IMR-90 (cell line): ENCODE results near the gene KCNQ2. TPM values are rescaled to one million over a fixed set of nuclear protein-coding genes. Genes with fewer than 3 reads are reported as not detected.

Source experiments
- ATAC-seq: fragments of 200-7000 bp; cut with Tn5 transposase; 2 replicates; pipeline ENCODE4 v1.9.1; 2020; ENCODE audit warnings: low read depth, mild to moderate bottlenecking, moderate library complexity
- BruUV-seq: library from RNA; stranded (reverse); fragments of 400-500 nt; replicated peaks from 2 replicates; lab custom pipeline; 2021; lab: Mats Ljungman, UMichigan
- CTCF ChIA-PET: fragments of 300-600 bp; formaldehyde crosslinking; extraction: SDS; loops from one replicate; lab custom pipeline; 2021; ENCODE audit warnings: antibody characterized with exemption; lab: Yijun Ruan, JAX
- POLR2A ChIA-PET: fragments of 300-600 bp; sonication (Branson Sonifier 250); formaldehyde crosslinking; loops from one replicate; lab custom pipeline; 2022; ENCODE audit warnings: antibody characterized with exemption; ENCODE audit not compliant: unreplicated experiment; lab: Charles Lee
- DNase-seq: peaks from one replicate; pipeline ENCODE4 v3.0.0; 2013
- H2AFZ ChIP-seq: replicated peaks from 2 replicates; pipeline ENCODE3; 2013; ENCODE audit warnings: low read length, mild to moderate bottlenecking; ENCODE audit not compliant: poor library complexity
- H2AK5ac ChIP-seq: 2 replicates; pipeline ENCODE4 v1.6.1; 2013; ENCODE audit warnings: low read depth, low read length, inconsistent platforms
- H2AK9ac ChIP-seq: replicated peaks from 2 replicates; pipeline ENCODE3; 2013; ENCODE audit warnings: mild to moderate bottlenecking, low read depth, low read length, moderate library complexity; ENCODE audit not compliant: poor library complexity
- H2BK120ac ChIP-seq: 2 replicates; pipeline ENCODE4 v1.6.1; 2013; ENCODE audit warnings: low read depth, low read length, inconsistent platforms
- H2BK15ac ChIP-seq: 3 replicates; pipeline ENCODE4 v1.6.1; 2013; ENCODE audit warnings: low read depth, low read length, inconsistent platforms
- H2BK20ac ChIP-seq: 2 replicates; pipeline ENCODE4 v1.6.1; 2013; ENCODE audit warnings: low read depth, mild to moderate bottlenecking, inconsistent platforms, low read length, moderate library complexity
- H2BK5ac ChIP-seq: 2 replicates; pipeline ENCODE4 v1.6.1; 2013; ENCODE audit warnings: mild to moderate bottlenecking, low read depth, low read length, inconsistent platforms; ENCODE audit not compliant: poor library complexity, severe bottlenecking
- H3K14ac ChIP-seq: replicated peaks from 2 replicates; pipeline ENCODE4 v1.6.1; 2013; ENCODE audit warnings: low read depth, low read length, inconsistent platforms
- H3K18ac ChIP-seq: 2 replicates; pipeline ENCODE4 v1.6.1; 2013; ENCODE audit warnings: low read depth, low read length, control low read depth
- H3K23ac ChIP-seq: 2 replicates; pipeline ENCODE4 v1.6.1; 2013; ENCODE audit warnings: low read depth, low read length, inconsistent platforms
- H3K27ac ChIP-seq: 2 replicates; pipeline ENCODE4 v1.5.1; 2013; ENCODE audit warnings: mild to moderate bottlenecking, control low read depth, low read length; ENCODE audit not compliant: insufficient read depth
- H3K27me3 ChIP-seq: 2 replicates; pipeline ENCODE4 v1.6.1; 2013; ENCODE audit warnings: low read length; ENCODE audit not compliant: control insufficient read depth, insufficient read depth
- H3K36me3 ChIP-seq: 2 replicates; pipeline ENCODE4 v1.6.1; 2013; ENCODE audit warnings: low read length, mixed read lengths; ENCODE audit not compliant: control insufficient read depth, insufficient read depth
- H3K4ac ChIP-seq: 2 replicates; pipeline ENCODE4 v1.6.1; 2013; ENCODE audit warnings: low read depth, low read length, inconsistent platforms
- H3K4me1 ChIP-seq: 2 replicates; pipeline ENCODE4 v1.6.1; 2013; ENCODE audit warnings: low read length, mixed read lengths; ENCODE audit not compliant: control insufficient read depth, insufficient read depth
- H3K4me2 ChIP-seq: 2 replicates; pipeline ENCODE4 v1.6.1; 2013; ENCODE audit warnings: low read depth, mild to moderate bottlenecking, control low read depth, low read length, moderate library complexity
- H3K4me3 ChIP-seq: 2 replicates; pipeline ENCODE4 v1.5.1; 2013; ENCODE audit warnings: low read depth, mild to moderate bottlenecking, control low read depth, low read length, moderate library complexity; ENCODE audit not compliant: insufficient read depth
- H3K56ac ChIP-seq: 2 replicates; pipeline ENCODE4 v1.6.1; 2013; ENCODE audit warnings: low read length, inconsistent platforms; ENCODE audit not compliant: insufficient read depth; ENCODE audit errors: extremely low read depth
- H3K79me1 ChIP-seq, 2 experiments: 2 replicates each; pipeline ENCODE4 v1.6.1; 2013; ENCODE audit warnings: low read length in 2 of 2, inconsistent platforms in 1 of 2, low read depth in 1 of 2
- H3K9ac ChIP-seq: 2 replicates; pipeline ENCODE4 v1.6.1; 2013; ENCODE audit warnings: low read depth, low read length, control low read depth
- H3K9me1 ChIP-seq: 2 replicates; pipeline ENCODE4 v1.6.1; 2013; ENCODE audit warnings: low read length, inconsistent platforms; ENCODE audit not compliant: insufficient read depth
- H3K9me3 ChIP-seq: 2 replicates; pipeline ENCODE4 v1.6.1; 2013; ENCODE audit warnings: low read length; ENCODE audit not compliant: control insufficient read depth, insufficient read depth
- H4K20me1 ChIP-seq: 2 replicates; pipeline ENCODE4 v1.6.1; 2013; ENCODE audit warnings: low read length, inconsistent platforms; ENCODE audit not compliant: insufficient read depth
- H4K5ac ChIP-seq: 2 replicates; pipeline ENCODE4 v1.6.1; 2013; ENCODE audit warnings: mild to moderate bottlenecking, low read depth, low read length, control low read depth
- H4K8ac ChIP-seq, 2 experiments: 2 replicates each; pipeline ENCODE4 v1.6.1; 2013; ENCODE audit warnings: low read depth in 2 of 2, low read length in 2 of 2, control low read depth in 1 of 2, inconsistent platforms in 1 of 2
- H4K91ac ChIP-seq: 2 replicates; pipeline ENCODE4 v1.6.1; 2013; ENCODE audit warnings: low read depth, low read length, inconsistent platforms; ENCODE audit not compliant: insufficient read depth
- BHLHE40 ChIP-seq: fragments of 150-350 bp; IDR thresholded peaks from 2 replicates; pipeline ENCODE4 v1.6.1; 2016; ENCODE audit warnings: mild to moderate bottlenecking, low read depth, low read length
- CEBPB ChIP-seq: IDR thresholded peaks from 2 replicates; pipeline ENCODE4 v1.6.1; 2012; ENCODE audit warnings: low read depth, low read length, improper control_type of control experiment
- MAZ ChIP-seq: IDR thresholded peaks from 2 replicates; pipeline ENCODE4 v1.6.1; 2012; ENCODE audit warnings: low read depth, mild to moderate bottlenecking, low read length, improper control_type of control experiment, moderate library complexity, borderline replicate concordance
- MXI1 ChIP-seq: IDR thresholded peaks from 2 replicates; pipeline ENCODE4 v1.6.1; 2012; ENCODE audit warnings: low read depth, mild to moderate bottlenecking, low read length, moderate library complexity, borderline replicate concordance
- NFE2L2 ChIP-seq: fragments of 150-350 bp; IDR thresholded peaks from 2 replicates; pipeline ENCODE4 v1.6.1; 2016; ENCODE audit warnings: low read depth, mild to moderate bottlenecking, low read length
- POLR2A ChIP-seq: IDR thresholded peaks from 2 replicates; pipeline ENCODE4 v1.6.1; 2012; ENCODE audit warnings: mild to moderate bottlenecking, low read depth, low read length
- RCOR1 ChIP-seq: IDR thresholded peaks from 2 replicates; pipeline ENCODE4 v1.6.1; 2012; ENCODE audit warnings: mild to moderate bottlenecking, low read length, improper control_type of control experiment; ENCODE audit not compliant: insufficient replicate concordance
- SMC3 ChIP-seq: fragments of 150-350 bp; IDR thresholded peaks from 2 replicates; pipeline ENCODE4 v1.6.1; 2016; ENCODE audit warnings: low read depth, mild to moderate bottlenecking, antibody characterized with exemption, low read length, moderate library complexity
- WGBS, 2 experiments: methylation state at CpG; one replicate each; pipeline versions ENCODE4 v1.1.5 to v1.1.7; 2013; ENCODE audit warnings: missing lambda C conversion rate in 2 of 2; ENCODE audit not compliant: insufficient read length in 1 of 2; ENCODE audit errors: extremely low coverage in 2 of 2; 5-methylcytosine and 5-hydroxymethylcytosine counted together
- dilution Hi-C: fragments of 300-500 bp; cut with HindIII; formaldehyde crosslinking; loops from one replicate; pipeline ENCODE4 v1.14.3; 2018; ENCODE audit warnings: low sequenced_read_pairs; ENCODE audit not compliant: unreplicated experiment
- in situ Hi-C: fragments of 300-500 bp; cut with MboI; formaldehyde crosslinking; loops from 3 replicates; pipeline ENCODE4 v1.14.3; 2019; ENCODE audit warnings: low sequenced_read_pairs, inconsistent platforms, mixed read lengths
- intact Hi-C: fragments of 100-400 bp; cut with micrococcal nuclease; formaldehyde crosslinking; loops from 2 replicates; pipeline ENCODE4 v1.10.0; 2022
- polyA plus RNA-seq, 3 experiments: library from polyadenylated mRNA; depleted of rRNA; stranded (reverse); fragments of >200 nt; gene quantifications; 2 replicates each; pipeline ENCODE4 v1.2.3, GENCODE V29; 2012; ENCODE audit warnings: low replicate concordance in 1 of 3
- total RNA-seq: library from RNA; depleted of rRNA; stranded (reverse); fragments of >200 nt; gene quantifications from 2 replicates; pipeline ENCODE4 v1.2.3, GENCODE V29; 2012

KCNQ2 gene
- total and polyA plus RNA-seq, 2 of the 4 experiments (the other 2 are of a cell fraction), result 0.02 TPM; not detected in 1

GRCh38 chr20:63383556-63383955, 88.9 kb downstream of the KCNQ2 start:
- 44% methylated on average over 7 of the region's 11 CpGs; no CpG with 5 or more reads in 1 of the 2 experiments for WGBS, 2 experiments

More at GRCh38 chr20:63383556-63383955, 88.9 kb downstream of the KCNQ2 start:
- DNase-seq, result no peak
- intact Hi-C loops (loop anchor here (5.0 kb wide), 2 partner anchors 161 to 326 kb away; no protein-coding TSS in a partner anchor), in situ Hi-C loops (no loop called here), dilution Hi-C loops (no loop called here)
- H4K20me1 ChIP-seq, result no peaks in the 10 kb centered on the region
- H3K9ac ChIP-seq, result no peak overlapping the region
- no peaks in the 10 kb centered on the region for H3K36me3 ChIP-seq
- no peak overlapping the region for H4K91ac ChIP-seq
- BruUV-seq, result no TSS peak
- H3K79me1 ChIP-seq, result no peaks in the 10 kb centered on the region
- no peak for ATAC-seq
- H4K8ac ChIP-seq, result no peak overlapping the region
- no peak overlapping the region for H2AK5ac ChIP-seq
- H3K4me2 ChIP-seq, result no peak overlapping the region
- H3K27me3 ChIP-seq, result peaks cover 2% of the 10 kb centered on the region; the same call in 1 of the 2 replicates
- CTCF ChIA-PET, result no interaction called here
- H2BK15ac ChIP-seq, result no peak overlapping the region
- no peak overlapping the region for H3K56ac ChIP-seq
- H3K18ac ChIP-seq, result no peak overlapping the region
- no peak overlapping the region for H3K27ac ChIP-seq
- H3K23ac ChIP-seq, result no peak overlapping the region
- H3K9me3 ChIP-seq, result peaks cover 10% of the 10 kb centered on the region
- POLR2A ChIA-PET, result no interaction called here
- no peak overlapping the region for H2BK120ac ChIP-seq
- H3K4me3 ChIP-seq, result no peak overlapping the region
- no peak overlapping the region for H4K5ac ChIP-seq
- H2BK20ac ChIP-seq, result no peak overlapping the region
- H3K14ac ChIP-seq, result no peak overlapping the region
- H2BK5ac ChIP-seq, result no peak overlapping the region
- H2AK9ac ChIP-seq, result no peak overlapping the region
- no peaks in the 10 kb centered on the region for H3K9me1 ChIP-seq
- no peak for TF ChIP-seq MXI1
- no peak for TF ChIP-seq CEBPB
- TF ChIP-seq BHLHE40, result no peak
- TF ChIP-seq RCOR1, result no peak
- TF ChIP-seq SMC3, result no peak
- TF ChIP-seq NFE2L2, result no peak
- TF ChIP-seq POLR2A, result no peak
- no peak for TF ChIP-seq MAZ
- no peak overlapping the region for H3K4ac ChIP-seq
- H2AFZ ChIP-seq, result no peak overlapping the region
- H3K4me1 ChIP-seq, result no peaks in the 10 kb centered on the region
